ENCODE results near the gene TAPBP. TPM values are rescaled to one million over a fixed set of nuclear protein-coding genes. Genes with fewer than 3 reads are reported as not detected.

The TAPBP gene
- total and polyA plus RNA-seq, 2 donors (not counting 1 experiment from before 2014, with no cell fraction given), result 50.3 to 56.0 TPM

DNA sequence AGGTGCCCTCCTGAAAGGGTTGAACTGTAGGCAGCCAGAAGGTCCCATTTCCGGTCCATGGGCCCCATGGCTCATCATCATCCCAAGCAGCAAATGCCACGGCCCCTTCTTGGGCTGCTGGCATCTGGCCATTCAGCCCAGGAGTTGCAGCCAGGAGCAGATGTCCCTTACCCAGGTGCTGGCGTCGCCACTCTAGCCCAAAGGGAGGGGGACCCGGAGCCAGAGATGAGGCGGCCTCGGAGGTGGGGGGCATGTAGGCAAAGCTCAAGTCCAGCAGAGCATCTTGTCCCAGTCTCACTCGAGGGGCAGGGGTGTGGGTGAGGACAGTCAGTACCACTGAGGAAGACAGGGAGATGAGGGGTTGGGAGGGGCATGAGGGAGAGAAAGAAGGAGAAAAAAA, 8.8 kb downstream of the TAPBP start:
- H3K9me3 ChIP-seq (ENCODE audit: control insufficient read depth, insufficient read depth, low read depth, low read length), result no peaks in the 10 kb centered on the region
- no peaks in the 10 kb centered on the region for H4K20me1 ChIP-seq (ENCODE audit: control insufficient read depth, extremely low read depth, insufficient read depth, low read length)
- no peak overlapping the region for H3K4me2 ChIP-seq (ENCODE audit: extremely low read depth, insufficient read depth, low read length)
- H3K4me1 ChIP-seq (ENCODE audit: control insufficient read depth, extremely low read depth, insufficient read depth, low read length), result no peaks in the 10 kb centered on the region
- peaks cover 17% of the 10 kb centered on the region for H3K36me3 ChIP-seq (ENCODE audit: control insufficient read depth, insufficient read depth, low read length)
- H3K4me3 ChIP-seq (replicated peaks in 1 of 4; ENCODE audit: control extremely low read depth in 1 of 4, insufficient read depth in 1 of 4, low read depth in 3 of 4, low read length in 4 of 4), result no peak overlapping the region
- H3K9ac ChIP-seq (ENCODE audit: insufficient read depth, low read length), result no peak overlapping the region
- H3K79me2 ChIP-seq (ENCODE audit: control insufficient read depth, insufficient read depth, low read length), result peaks cover 18% of the 10 kb centered on the region
- no peak for TF ChIP-seq EZH2 (IDR thresholded peaks at IDR 0.05; ENCODE audit: low read length, missing control alignments)
- TF ChIP-seq, protein P1, sequence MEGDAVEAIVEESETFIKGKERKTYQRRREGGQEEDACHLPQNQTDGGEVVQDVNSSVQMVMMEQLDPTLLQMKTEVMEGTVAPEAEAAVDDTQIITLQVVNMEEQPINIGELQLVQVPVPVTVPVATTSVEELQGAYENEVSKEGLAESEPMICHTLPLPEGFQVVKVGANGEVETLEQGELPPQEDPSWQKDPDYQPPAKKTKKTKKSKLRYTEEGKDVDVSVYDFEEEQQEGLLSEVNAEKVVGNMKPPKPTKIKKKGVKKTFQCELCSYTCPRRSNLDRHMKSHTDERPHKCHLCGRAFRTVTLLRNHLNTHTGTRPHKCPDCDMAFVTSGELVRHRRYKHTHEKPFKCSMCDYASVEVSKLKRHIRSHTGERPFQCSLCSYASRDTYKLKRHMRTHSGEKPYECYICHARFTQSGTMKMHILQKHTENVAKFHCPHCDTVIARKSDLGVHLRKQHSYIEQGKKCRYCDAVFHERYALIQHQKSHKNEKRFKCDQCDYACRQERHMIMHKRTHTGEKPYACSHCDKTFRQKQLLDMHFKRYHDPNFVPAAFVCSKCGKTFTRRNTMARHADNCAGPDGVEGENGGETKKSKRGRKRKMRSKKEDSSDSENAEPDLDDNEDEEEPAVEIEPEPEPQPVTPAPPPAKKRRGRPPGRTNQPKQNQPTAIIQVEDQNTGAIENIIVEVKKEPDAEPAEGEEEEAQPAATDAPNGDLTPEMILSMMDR (conservative IDR thresholded peaks at IDR 0.05 in 1 of 2, IDR thresholded peaks at IDR 0.05 in 1 of 2; ENCODE audit: low read depth in 1 of 2, low read length in 2 of 2), result no peak
- no peak for DNase-seq (ENCODE audit: low read depth in 2 of 2)
- no peaks in the 10 kb centered on the region for H3K27me3 ChIP-seq (ENCODE audit: control insufficient read depth, insufficient read depth, low read length)
- H2AFZ ChIP-seq (ENCODE audit: low read length), result no peak overlapping the region
- H3K27ac ChIP-seq (ENCODE audit: insufficient read depth, low read length), result no peak overlapping the region

DNA sequence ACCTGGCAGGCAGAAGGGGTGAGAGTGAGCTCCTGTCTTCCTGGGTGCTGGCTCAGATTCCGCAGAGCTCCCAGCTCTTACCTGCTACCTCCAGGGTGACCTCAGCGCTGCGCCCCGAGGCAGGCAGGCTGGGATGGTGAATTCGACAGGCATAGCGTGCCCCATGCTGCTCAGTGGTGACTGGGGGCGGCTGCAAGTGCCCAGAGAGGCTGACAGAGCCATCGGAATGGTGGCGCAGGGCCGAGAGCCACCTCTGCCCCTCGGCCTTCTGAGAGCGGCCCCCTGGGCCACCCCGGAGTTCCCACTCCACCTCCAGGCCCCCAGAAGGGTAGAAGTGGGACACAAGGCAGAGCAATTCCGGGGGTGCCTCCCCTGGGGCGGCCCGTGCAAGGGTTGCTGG, 9.7 kb downstream of the TAPBP start:
- Histone ChIP-seq H2AFZ (ENCODE audit: low read length) (no peak overlapping the region), H3K36me3 (ENCODE audit: control insufficient read depth, insufficient read depth, low read length) (peaks cover 17% of the 10 kb centered on the region), H3K27ac (ENCODE audit: insufficient read depth, low read length) (no peak overlapping the region), H3K4me3 (replicated peaks in 1 of 4; ENCODE audit: control extremely low read depth in 1 of 4, insufficient read depth in 1 of 4, low read depth in 3 of 4, low read length in 4 of 4) (no peak overlapping the region), H3K9ac (ENCODE audit: insufficient read depth, low read length) (no peak overlapping the region), H3K27me3 (ENCODE audit: control insufficient read depth, insufficient read depth, low read length) (no peaks in the 10 kb centered on the region), H3K9me3 (ENCODE audit: control insufficient read depth, insufficient read depth, low read depth, low read length) (no peaks in the 10 kb centered on the region), H3K79me2 (ENCODE audit: control insufficient read depth, insufficient read depth, low read length) (peaks cover 18% of the 10 kb centered on the region), H3K4me1 (ENCODE audit: control insufficient read depth, extremely low read depth, insufficient read depth, low read length) (no peaks in the 10 kb centered on the region), H3K4me2 (ENCODE audit: extremely low read depth, insufficient read depth, low read length) (no peak overlapping the region), H4K20me1 (ENCODE audit: control insufficient read depth, extremely low read depth, insufficient read depth, low read length) (no peaks in the 10 kb centered on the region)
- TF ChIP-seq, protein P1 (conservative IDR thresholded peaks at IDR 0.05 in 1 of 2, IDR thresholded peaks at IDR 0.05 in 1 of 2; ENCODE audit: low read depth in 1 of 2, low read length in 2 of 2), result no peak
- DNase-seq (ENCODE audit: low read depth in 2 of 2), result no peak

DNA sequence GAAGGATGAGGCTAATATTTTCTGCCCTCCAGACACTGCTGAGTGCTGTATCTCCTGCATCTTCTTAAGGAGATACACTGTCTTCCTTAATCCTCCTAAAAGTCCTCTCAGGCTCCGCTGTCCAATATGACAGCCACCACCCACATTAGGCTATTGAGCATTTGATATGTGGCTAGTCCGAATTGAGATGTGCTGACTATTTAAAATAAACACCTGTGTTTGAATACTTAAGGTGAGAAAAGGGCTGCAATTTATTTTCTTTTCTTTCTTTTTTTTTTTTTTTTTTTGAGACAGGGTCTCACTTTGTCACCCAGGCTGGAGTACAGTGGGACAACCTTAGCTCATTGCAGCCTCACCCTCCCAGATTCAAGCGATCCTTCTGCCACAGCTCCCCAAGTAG, 12.0 kb downstream of the TAPBP start:
- H2AFZ ChIP-seq (ENCODE audit: low read length), result no peak overlapping the region
- no peaks in the 10 kb centered on the region for H4K20me1 ChIP-seq (ENCODE audit: control insufficient read depth, extremely low read depth, insufficient read depth, low read length)
- no peak for DNase-seq (ENCODE audit: low read depth in 2 of 2)
- H3K4me3 ChIP-seq (replicated peaks in 1 of 4; ENCODE audit: control extremely low read depth in 1 of 4, insufficient read depth in 1 of 4, low read depth in 3 of 4, low read length in 4 of 4), result no peak overlapping the region
- no peaks in the 10 kb centered on the region for H3K9me3 ChIP-seq (ENCODE audit: control insufficient read depth, insufficient read depth, low read depth, low read length)
- peaks cover 16% of the 10 kb centered on the region for H3K79me2 ChIP-seq (ENCODE audit: control insufficient read depth, insufficient read depth, low read length)
- peaks cover 17% of the 10 kb centered on the region for H3K36me3 ChIP-seq (ENCODE audit: control insufficient read depth, insufficient read depth, low read length)
- TF ChIP-seq, protein P1 (conservative IDR thresholded peaks at IDR 0.05 in 1 of 2, IDR thresholded peaks at IDR 0.05 in 1 of 2; ENCODE audit: low read depth in 1 of 2, low read length in 2 of 2), result no peak
- no peak for TF ChIP-seq EZH2 (IDR thresholded peaks at IDR 0.05; ENCODE audit: low read length, missing control alignments)
- H3K27ac ChIP-seq (ENCODE audit: insufficient read depth, low read length), result no peak overlapping the region
- H3K27me3 ChIP-seq (ENCODE audit: control insufficient read depth, insufficient read depth, low read length), result no peaks in the 10 kb centered on the region
- H3K4me1 ChIP-seq (ENCODE audit: control insufficient read depth, extremely low read depth, insufficient read depth, low read length), result peaks cover under 1% of the 10 kb centered on the region
- no peak overlapping the region for H3K9ac ChIP-seq (ENCODE audit: insufficient read depth, low read length)
- no peak overlapping the region for H3K4me2 ChIP-seq (ENCODE audit: extremely low read depth, insufficient read depth, low read length)

All from fibroblast of lung (primary cell).